GM12865 (cell line): ENCODE results near the gene STX16.

Experiments used
- DNase-seq: peaks from one replicate; pipeline ENCODE4 v3.0.0; 2010; ENCODE audit warnings: low read depth
- H3K4me3 ChIP-seq: 2 replicates; pipeline ENCODE4 v1.5.1; 2011; ENCODE audit warnings: mild to moderate bottlenecking, low read depth, low read length, control low read depth
- CTCF ChIP-seq: IDR thresholded peaks from 2 replicates; pipeline ENCODE4 v1.5.1; 2011; ENCODE audit warnings: low read length, control low read depth, low read depth, inconsistent platforms; ENCODE audit not compliant: insufficient read depth; ENCODE audit errors: missing control alignments

The STX16 gene

GRCh38 chr20:58613061-58613854 lies 37.8 kb upstream of the STX16 start:
- no peak for TF ChIP-seq CTCF
- H3K4me3 ChIP-seq = no peak overlapping the region
- DNase-seq = no peak

DNA sequence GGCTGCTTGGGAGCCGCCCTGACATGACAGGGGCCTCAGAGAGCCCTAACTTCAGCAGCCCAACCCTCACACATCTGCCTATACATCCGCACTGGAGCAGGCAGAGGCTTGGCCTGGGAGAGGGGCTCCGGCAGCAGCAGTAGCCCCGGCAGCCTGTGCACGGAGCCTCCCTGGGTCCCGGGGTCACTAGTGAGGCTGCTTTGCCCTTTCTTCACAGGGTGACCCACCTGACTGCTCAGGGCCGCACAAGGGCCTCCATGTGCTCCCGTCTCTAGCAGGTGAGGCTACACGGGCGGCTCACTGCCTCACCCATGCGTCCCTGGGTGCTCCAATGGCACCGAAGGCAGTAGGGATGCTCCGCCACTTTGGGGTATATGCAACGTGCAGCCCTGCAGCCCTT lies 36.7 kb upstream of the STX16 start:
- H3K4me3 ChIP-seq = no peak overlapping the region
- no peak for TF ChIP-seq CTCF
- no peak for DNase-seq

GRCh38 chr20:58614984-58615760 lies 35.9 kb upstream of the STX16 start:
- no peak for DNase-seq
- TF ChIP-seq CTCF = no peak
- H3K4me3 ChIP-seq = no peak overlapping the region

DNA sequence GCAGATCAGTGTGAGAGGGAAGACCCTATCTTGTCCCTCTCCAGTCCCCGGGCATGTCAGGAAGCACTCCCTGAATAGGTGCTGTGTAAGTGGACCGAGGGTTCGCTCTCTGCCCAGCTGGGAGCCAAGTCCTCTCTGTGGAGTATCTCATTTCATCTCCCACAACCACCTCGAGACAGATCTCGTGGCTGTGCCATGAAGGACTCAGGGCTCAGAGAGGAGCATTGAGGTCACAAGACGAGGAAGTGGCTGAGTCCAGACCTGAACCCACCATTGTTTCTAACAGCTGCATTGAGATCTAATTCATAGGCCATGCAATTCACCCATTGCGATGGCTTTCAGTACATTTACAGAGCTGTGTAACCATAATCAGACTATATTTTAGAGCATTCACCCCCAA lies 34.7 kb upstream of the STX16 start:
- no peak overlapping the region for H3K4me3 ChIP-seq
- DNase-seq = no peak
- TF ChIP-seq CTCF = no peak

- no peak overlapping the region for H3K4me3 ChIP-seq
- no peak for TF ChIP-seq CTCF
- DNase-seq = no peak
These were observed 33.9 kb upstream of the STX16 start for GRCh38 chr20:58617158-58617557.

- TF ChIP-seq CTCF = no peak
- no peak for DNase-seq
- no peak overlapping the region for H3K4me3 ChIP-seq
These were observed 32.6 kb upstream of the STX16 start for GRCh38 chr20:58618351-58619076.
